Testis (tissue), 3 donors: ENCODE results near the gene C16orf90. TPM values are rescaled to one million over a fixed set of nuclear protein-coding genes. Genes with fewer than 3 reads are reported as not detected.

ENCODE experiments used
- DNase-seq: peaks from one replicate; pipeline ENCODE4 v3.0.0-alpha.2; 2019
- H3K27ac ChIP-seq, 2 donors: fragments of 200-600 bp; sonication (generic); one replicate each; pipeline ENCODE4 v1.5.1; 2019
- H3K27me3 ChIP-seq: fragments of 200-600 bp; sonication (generic); one replicate; pipeline ENCODE4 v1.5.1; 2019
- H3K36me3 ChIP-seq: fragments of 200-600 bp; sonication (generic); one replicate; pipeline ENCODE4 v1.5.1; 2017; ENCODE audit warnings: low read depth; ENCODE audit errors: missing control alignments
- H3K4me1 ChIP-seq: fragments of 200-600 bp; sonication (generic); one replicate; pipeline ENCODE4 v1.5.1; 2019
- H3K4me3 ChIP-seq, 2 donors: fragments of 200-600 bp; sonication (generic); one replicate each; pipeline ENCODE4 v1.5.1; 2017 to 2019
- H3K9me3 ChIP-seq: fragments of 200-600 bp; sonication (generic); one replicate; pipeline ENCODE4 v1.5.1; 2017
- CTCF ChIP-seq, 3 experiments: fragments of 450-650 bp in 2 of 3; fragments of 200-600 bp in 1 of 3; sonication (generic) in 1 of 3; IDR thresholded peaks; one replicate each; pipeline ENCODE4 v1.5.1; 2016 to 2019; ENCODE audit warnings: antibody characterized with exemption in 3 of 3, mild to moderate bottlenecking in 2 of 3, moderate library complexity in 1 of 3
- POLR2A ChIP-seq: fragments of 450-650 bp; IDR thresholded peaks from one replicate; pipeline ENCODE4 v1.6.1; 2017; ENCODE audit warnings: antibody characterized with exemption, mild to moderate bottlenecking, moderate library complexity
- WGBS, 2 donors: methylation state at CpG; one replicate each; pipeline ENCODE4 v1.1.5; 2018; 5-methylcytosine and 5-hydroxymethylcytosine counted together
- intact Hi-C: fragments of 100-400 bp; cut with DNase I; formaldehyde crosslinking; loops from one replicate; pipeline ENCODE4 v1.15.1; 2023; ENCODE audit warnings: low total_unique reads
- polyA plus RNA-seq: library from polyadenylated mRNA; stranded (reverse); fragments of 350-450 nt; fragmentation: Illumina TruSeq; extraction: RNeasy Lipid Tissue Mini Kit (QIAGEN cat#74804); gene quantifications from one replicate; pipeline ENCODE4 v1.2.3, GENCODE V29; 2014; ENCODE audit warnings: low read depth, low replicate concordance; ENCODE audit not compliant: insufficient read depth
- total RNA-seq, 2 donors: library from RNA; depleted of rRNA; stranded (reverse); fragments of >200 nt; gene quantifications; one replicate each; pipeline ENCODE4 v1.2.3, GENCODE V29; 2016

The C16orf90 gene
- total and polyA plus RNA-seq, 3 donors from 2014 or later: 14.2 to 52.1 (median 33.8) TPM

GRCh38 chr16:3515897-3516296, 20.6 kb upstream of the C16orf90 start:
- Histone ChIP-seq H3K27ac (no peak overlapping the region), H3K4me1 (no peaks in the 10 kb centered on the region), H3K4me3 (no peak overlapping the region), H3K27me3 (no peaks in the 10 kb centered on the region), H3K9me3 (no peaks in the 10 kb centered on the region), H3K36me3 (peaks cover 5% of the 10 kb centered on the region)
- TF ChIP-seq CTCF (IDR thresholded peaks at IDR 0.05) (no peak), POLR2A (no peak)
- intact Hi-C loops: no loop called here
- no peak for DNase-seq
- 90 to 95% methylated on average over 4 of the region's 4 CpGs for WGBS, 2 donors

DNA sequence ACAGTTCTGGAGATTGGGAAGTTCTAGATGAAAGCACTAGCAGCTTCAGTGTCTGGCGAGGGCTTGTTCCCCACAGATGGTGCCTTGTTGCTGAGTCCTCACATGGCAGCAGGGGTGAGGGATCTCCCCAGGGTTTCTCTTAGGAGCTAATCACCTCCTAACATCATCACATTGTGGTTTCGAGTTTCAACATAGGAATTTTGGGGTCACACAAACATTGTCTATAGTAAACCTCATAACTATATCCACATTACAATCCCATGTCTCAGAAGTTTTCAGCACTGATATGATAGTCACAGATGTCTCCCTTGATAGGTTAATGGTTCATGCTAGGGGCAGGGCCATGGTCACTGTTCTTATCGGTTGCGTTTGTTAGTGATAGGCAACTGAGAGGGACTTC, 19.3 kb upstream of the C16orf90 start:
- Histone ChIP-seq H3K9me3 (no peaks in the 10 kb centered on the region), H3K4me3 (no peak overlapping the region), H3K27me3 (no peaks in the 10 kb centered on the region), H3K4me1 (no peaks in the 10 kb centered on the region), H3K27ac (no peak overlapping the region), H3K36me3 (peaks cover 5% of the 10 kb centered on the region)
- WGBS, 2 donors: 88 to 90% methylated on average over 4 of the region's 4 CpGs
- no peak for DNase-seq
- TF ChIP-seq POLR2A (no peak), CTCF (IDR thresholded peaks at IDR 0.05) (no peak)
- intact Hi-C loops: no loop called here

DNA sequence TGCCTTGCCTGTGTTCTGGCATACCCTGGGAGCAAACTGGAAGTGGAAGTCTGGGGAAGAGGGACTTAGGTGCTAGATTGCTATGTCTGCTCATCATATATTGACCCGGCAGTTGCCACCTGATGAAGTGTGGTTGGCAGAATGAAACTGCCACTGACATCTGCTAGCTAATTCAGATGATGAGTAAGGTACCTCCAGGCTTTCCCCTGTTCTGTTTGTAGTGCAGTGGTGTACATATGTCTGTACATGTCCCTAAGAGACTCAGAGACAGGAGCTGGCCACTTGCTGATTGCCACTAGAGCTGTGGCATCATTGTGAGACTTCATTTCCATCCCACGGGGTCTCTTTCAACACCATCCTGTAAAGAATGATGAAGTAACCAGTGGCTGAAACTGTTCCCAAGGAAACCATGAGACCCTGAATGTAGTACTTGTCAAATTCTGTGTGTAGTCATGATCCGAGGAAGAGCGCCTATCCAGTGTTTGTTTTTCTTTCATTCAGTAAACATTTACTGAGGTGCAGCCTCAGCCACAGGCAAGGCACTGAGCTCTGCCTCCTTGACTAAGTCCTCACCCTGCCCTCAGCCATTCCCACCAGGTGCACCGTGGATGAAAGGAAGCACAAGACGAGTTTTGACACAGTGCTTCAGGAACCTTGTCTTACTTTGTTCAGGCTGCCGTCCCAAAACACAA, 18.7 kb upstream of the C16orf90 start:
- H3K36me3 ChIP-seq: peaks cover 5% of the 10 kb centered on the region
- no peaks in the 10 kb centered on the region for H3K9me3 ChIP-seq
- no peaks in the 10 kb centered on the region for H3K27me3 ChIP-seq
- no peaks in the 10 kb centered on the region for H3K4me1 ChIP-seq
- intact Hi-C loops: no loop called here
- 93% methylated on average over 7 of the region's 7 CpGs for WGBS, 2 donors
- no peak overlapping the region for H3K4me3 ChIP-seq
- no peak for TF ChIP-seq POLR2A
- TF ChIP-seq CTCF (IDR thresholded peaks at IDR 0.05): no peak
- H3K27ac ChIP-seq: no peak overlapping the region
- DNase-seq: no peak

GRCh38 chr16:3511286-3512180, 16.2 kb upstream of the C16orf90 start:
- no peak overlapping the region for H3K4me3 ChIP-seq
- TF ChIP-seq CTCF (IDR thresholded peaks at IDR 0.05): no peak
- TF ChIP-seq POLR2A: no peak
- no peaks in the 10 kb centered on the region for H3K9me3 ChIP-seq
- peaks cover 5% of the 10 kb centered on the region for H3K36me3 ChIP-seq
- H3K4me1 ChIP-seq: no peaks in the 10 kb centered on the region
- no peaks in the 10 kb centered on the region for H3K27me3 ChIP-seq
- intact Hi-C loops: no loop called here
- WGBS, 2 donors: 93 to 96% methylated on average over 23 of the region's 23 CpGs
- DNase-seq: no peak
- no peak overlapping the region for H3K27ac ChIP-seq
